Gastroesophageal sphincter (tissue), 4 donors: ENCODE data around the gene CAPZB. TPM values are rescaled to one million over a fixed set of nuclear protein-coding genes. Genes with fewer than 3 reads are reported as not detected.

Experiments used
- ATAC-seq: fragments of 150-250 bp; one replicate; pipeline ENCODE4 v1.9.1; 2016; ENCODE audit warnings: mild to moderate bottlenecking, moderate library complexity
- H3K27ac ChIP-seq, 4 donors: fragments of 200-600 bp; sonication (generic) in 3 of 4; 1 replicate in 3 of 4; 2 replicates in 1 of 4; pipeline ENCODE4 v1.5.1; 2016 to 2019
- H3K27me3 ChIP-seq: fragments of 200-600 bp; sonication (generic); one replicate; pipeline ENCODE4 v1.5.1; 2019
- H3K36me3 ChIP-seq, 2 donors: fragments of 200-600 bp; sonication (generic); one replicate each; pipeline ENCODE4 v1.5.1; 2019; ENCODE audit warnings: control low read depth in 1 of 2
- H3K4me1 ChIP-seq, 3 donors: fragments of 200-600 bp; sonication (generic); 1 replicate in 2 of 3; 2 replicates in 1 of 3; pipeline ENCODE4 v1.5.1; 2016 to 2019; ENCODE audit warnings: control low read depth in 2 of 3
- H3K4me3 ChIP-seq, 2 donors: fragments of 200-600 bp; sonication (generic); one replicate each; pipeline ENCODE4 v1.5.1; 2019; ENCODE audit warnings: mild to moderate bottlenecking in 1 of 2, moderate library complexity in 1 of 2
- H3K9me3 ChIP-seq, 3 donors: fragments of 200-600 bp; sonication (generic); one replicate each; pipeline ENCODE4 v1.5.1; 2017 to 2019; ENCODE audit warnings: control low read depth in 2 of 3
- CTCF ChIP-seq, 4 experiments: fragments of 200-600 bp in 2 of 4; fragments of 450-650 bp in 2 of 4; sonication (generic) in 1 of 4; IDR thresholded peaks; one replicate each; pipeline ENCODE4 v1.5.1; 2017 to 2019; ENCODE audit warnings: antibody characterized with exemption in 4 of 4, mild to moderate bottlenecking in 2 of 4, moderate library complexity in 2 of 4
- EP300 ChIP-seq: sonication (generic); formaldehyde crosslinking; IDR thresholded peaks from one replicate; pipeline ENCODE4 v1.6.1; 2017; ENCODE audit warnings: antibody characterized with exemption, mild to moderate bottlenecking
- POLR2A ChIP-seq, 2 donors: fragments of 450-650 bp; IDR thresholded peaks; one replicate each; pipeline ENCODE4 v1.6.1; 2017; ENCODE audit warnings: antibody characterized with exemption in 2 of 2, mild to moderate bottlenecking in 2 of 2, moderate library complexity in 1 of 2
- POLR2AphosphoS5 ChIP-seq: sonication (generic); formaldehyde crosslinking; IDR thresholded peaks from one replicate; pipeline ENCODE4 v1.6.1; 2017; ENCODE audit warnings: antibody characterized with exemption
- WGBS, 2 donors: methylation state at CpG; one replicate each; pipeline ENCODE4 v1.1.5; 2018; ENCODE audit warnings: low coverage in 1 of 2; 5-methylcytosine and 5-hydroxymethylcytosine counted together
- total RNA-seq, 4 donors: library from RNA; depleted of rRNA; stranded (reverse); fragments of >200 nt; gene quantifications; one replicate each; pipeline ENCODE4 v1.1.0, GENCODE V29; 2016

The CAPZB gene
- total RNA-seq, 4 donors from 2014 or later: 160 to 288 (median 184) TPM

GRCh38 chr1:19317126-19317910 is 168.0 kb downstream of the CAPZB start:
- Histone ChIP-seq H3K9me3 (no peaks in the 10 kb centered on the region), H3K4me1 (peaks cover 0 to 46% (median 14%) of the 10 kb centered on the region in 3 donors), H3K27ac (no peak overlapping the region), H3K4me3 (no peak overlapping the region), H3K36me3 (peaks cover 0 to 33% of the 10 kb centered on the region in 2 donors), H3K27me3 (no peaks in the 10 kb centered on the region)
- 83% methylated on average over 1 to 3 of the region's 13 CpGs for WGBS, 2 donors
- TF ChIP-seq POLR2A (IDR thresholded peaks at IDR 0.05) (no peak), EP300 (no peak), POLR2AphosphoS5 (no peak), CTCF (IDR thresholded peaks at IDR 0.05) (no peak)
- ATAC-seq: no peak

- Histone ChIP-seq H3K4me1 (peaks cover 0 to 59% (median 22%) of the 10 kb centered on the region in 3 donors), H3K9me3 (no peaks in the 10 kb centered on the region), H3K36me3 (peaks cover 0 to 27% of the 10 kb centered on the region in 2 donors), H3K4me3 (no peak overlapping the region), H3K27ac (no peak overlapping the region), H3K27me3 (no peaks in the 10 kb centered on the region)
- 0 to 69% methylated on average over 1 to 4 of the region's 17 CpGs for WGBS, 2 donors
- TF ChIP-seq CTCF (IDR thresholded peaks at IDR 0.05) (no peak), EP300 (no peak), POLR2AphosphoS5 (no peak), POLR2A (IDR thresholded peaks at IDR 0.05) (no peak)
- ATAC-seq: no peak
These were observed 169.8 kb downstream of the CAPZB start for GRCh38 chr1:19315378-19316198.

DNA sequence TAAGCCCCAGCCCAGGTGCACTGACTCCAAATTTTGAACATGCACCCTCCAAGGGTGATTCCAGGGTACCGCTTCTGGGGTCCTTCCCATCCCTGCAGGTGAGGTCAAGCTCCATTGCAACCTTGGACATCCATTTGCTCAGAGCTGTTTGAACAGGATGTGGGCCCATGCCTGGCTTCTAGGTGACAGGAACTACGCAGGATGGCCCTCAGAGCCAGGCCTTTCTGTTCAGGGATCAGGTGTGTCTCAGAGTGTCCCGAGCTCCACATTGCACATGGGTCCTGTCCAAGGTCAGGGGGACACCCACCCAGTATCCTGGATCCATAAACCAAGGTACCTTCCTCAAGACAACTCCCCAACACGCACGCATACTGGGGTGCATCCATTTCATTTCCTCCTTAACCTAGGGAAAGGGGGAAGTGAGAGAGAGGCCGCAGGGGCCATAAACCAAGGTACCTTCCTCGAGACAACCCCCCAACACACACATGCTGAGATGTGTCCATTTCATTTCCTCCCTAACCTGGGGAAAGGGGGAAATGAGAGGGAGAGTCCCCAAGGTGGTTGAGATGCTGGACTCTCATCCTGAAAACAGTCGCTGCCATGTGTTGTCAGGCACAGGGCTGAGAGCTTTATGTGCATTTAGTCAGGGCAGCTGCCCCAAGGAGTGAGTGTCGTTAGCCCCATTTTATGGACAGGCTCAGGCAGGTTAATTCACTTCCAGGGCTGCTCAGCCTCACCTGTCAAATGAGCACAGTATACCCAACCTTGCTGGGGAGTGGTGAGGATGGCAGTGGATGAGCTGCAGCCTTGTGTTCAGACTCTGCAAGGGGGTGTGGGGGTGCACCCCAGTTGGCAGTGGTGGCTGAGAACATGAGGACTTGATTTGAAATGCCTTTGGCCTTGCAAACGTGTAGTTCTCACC is 171.1 kb downstream of the CAPZB start:
- no peak for ATAC-seq
- Histone ChIP-seq H3K27me3 (no peaks in the 10 kb centered on the region), H3K4me3 (no peak overlapping the region), H3K4me1 (peaks cover 0 to 67% (median 22%) of the 10 kb centered on the region in 3 donors), H3K9me3 (no peaks in the 10 kb centered on the region), H3K27ac (no peak overlapping the region), H3K36me3 (peaks cover 0 to 24% of the 10 kb centered on the region in 2 donors)
- WGBS, 2 donors: 81 to 85% methylated on average over 5 to 6 of the region's 10 CpGs
- TF ChIP-seq CTCF (IDR thresholded peaks at IDR 0.05) (no peak), POLR2AphosphoS5 (no peak), POLR2A (IDR thresholded peaks at IDR 0.05) (no peak), EP300 (no peak)

DNA sequence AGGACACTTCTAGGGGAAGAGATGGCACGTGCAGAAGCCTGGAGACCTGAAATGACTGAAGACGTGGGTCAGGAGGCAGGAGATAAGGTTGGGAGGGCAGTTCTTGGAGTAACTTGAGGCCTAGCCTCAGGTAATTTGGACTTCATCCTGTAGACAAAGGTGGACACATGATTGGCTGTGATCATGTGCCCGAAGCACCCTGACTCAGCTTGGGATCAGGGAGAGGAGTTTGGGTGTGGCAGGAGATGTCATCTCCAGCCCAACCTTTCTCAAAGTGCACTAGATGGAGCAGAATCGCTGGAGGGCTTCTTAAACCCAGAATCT is 171.7 kb downstream of the CAPZB start:
- peaks cover 0 to 21% of the 10 kb centered on the region in 2 donors for H3K36me3 ChIP-seq
- H3K27me3 ChIP-seq: no peaks in the 10 kb centered on the region
- ATAC-seq: no peak
- no peaks in the 10 kb centered on the region for H3K9me3 ChIP-seq
- no peak for TF ChIP-seq POLR2A (IDR thresholded peaks at IDR 0.05)
- TF ChIP-seq POLR2AphosphoS5: no peak
- TF ChIP-seq EP300: no peak
- no peak for TF ChIP-seq CTCF (IDR thresholded peaks at IDR 0.05)
- no peak overlapping the region for H3K4me3 ChIP-seq
- H3K4me1 ChIP-seq: peaks cover 0 to 67% (median 22%) of the 10 kb centered on the region in 3 donors
- H3K27ac ChIP-seq: no peak overlapping the region
- 33 to 100% methylated on average over 1 of the region's 4 CpGs for WGBS, 2 donors
